ENCODE results near the gene MANEAL. TPM values are rescaled to one million over a fixed set of nuclear protein-coding genes. Genes with fewer than 3 reads are reported as not detected.
"Not testable (repeated sequence)": the region's sequence is repeated elsewhere in the genome, so short reads cannot be mapped to it uniquely, and the experiment has no call there.

Gene MANEAL
- 2.9 TPM for polyA plus RNA-seq (ENCODE audit: insufficient read length)

- DNase-seq: peak; percentile 54
These were observed at the start of gene MANEAL for GRCh38 chr1:37793773-37794371. MANEAL (plus strand) TSS chr1:37793847; CDS start chr1:37794183, 336 bp downstream.

DNA sequence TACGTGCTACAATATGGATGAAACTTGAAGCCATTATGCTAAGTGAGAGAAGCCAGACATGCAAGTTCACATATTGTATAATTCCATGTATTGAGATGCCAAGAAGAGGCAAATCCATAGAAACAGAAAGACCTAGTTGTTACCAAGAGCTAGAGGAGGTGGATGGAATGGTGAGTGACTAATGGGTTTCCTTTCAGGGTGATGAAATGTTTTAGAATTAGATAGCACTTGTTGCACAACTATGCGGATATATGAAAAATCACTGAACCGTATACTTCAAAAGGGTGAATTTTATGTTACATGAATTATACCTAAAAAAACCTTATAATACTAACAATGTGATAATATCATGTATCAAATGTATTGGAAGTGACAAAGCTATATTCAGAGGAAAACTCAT, 46.8 kb upstream of the MANEAL start:
- no peak for DNase-seq

GRCh38 chr1:37748565-37748964, 45.1 kb upstream of the MANEAL start:
- DNase-seq: no peak

DNA sequence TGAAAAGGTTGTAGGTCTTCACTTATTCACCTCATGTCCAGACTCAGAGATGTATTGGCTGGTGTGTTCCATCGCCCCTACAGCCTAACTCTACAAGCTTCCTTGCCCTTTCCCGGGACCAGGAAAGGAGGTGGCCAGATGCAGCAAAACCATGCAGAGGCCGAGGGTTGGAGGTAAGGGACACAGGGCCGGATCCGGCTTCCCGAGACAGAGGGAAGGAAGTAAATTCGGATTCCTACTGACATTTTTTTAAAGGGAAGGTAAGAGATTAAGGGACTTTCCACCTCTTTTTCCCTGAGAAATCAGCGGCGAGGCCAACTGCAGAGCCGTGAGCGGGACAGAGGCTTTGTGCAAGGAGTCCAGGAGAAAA, 41.4 kb upstream of the MANEAL start:
- no peak for DNase-seq

- DNase-seq: no peak
These were observed 40.8 kb upstream of the MANEAL start for GRCh38 chr1:37752583-37753471.

GRCh38 chr1:37753473-37754321, 40.0 kb upstream of the MANEAL start:
- no peak for DNase-seq

DNA sequence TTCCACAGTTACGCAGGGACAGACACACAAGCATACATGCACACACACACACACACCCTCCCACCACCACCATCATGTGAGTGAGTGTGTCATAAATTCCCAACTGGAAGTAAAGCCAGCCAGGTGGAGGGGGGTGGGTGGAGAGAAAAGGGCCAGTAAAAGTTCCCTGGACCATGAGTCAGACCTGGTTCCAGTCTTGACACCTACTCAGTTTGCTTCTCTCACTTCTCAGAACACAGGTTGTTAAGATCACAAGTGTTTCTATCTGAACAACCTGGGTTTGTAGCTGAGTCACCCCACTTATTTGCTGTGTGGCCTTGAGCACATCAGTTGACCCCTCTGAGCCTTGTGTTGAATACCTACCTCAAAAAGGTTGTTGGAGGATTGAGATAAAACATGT, 38.4 kb upstream of the MANEAL start:
- no peak for DNase-seq

DNA sequence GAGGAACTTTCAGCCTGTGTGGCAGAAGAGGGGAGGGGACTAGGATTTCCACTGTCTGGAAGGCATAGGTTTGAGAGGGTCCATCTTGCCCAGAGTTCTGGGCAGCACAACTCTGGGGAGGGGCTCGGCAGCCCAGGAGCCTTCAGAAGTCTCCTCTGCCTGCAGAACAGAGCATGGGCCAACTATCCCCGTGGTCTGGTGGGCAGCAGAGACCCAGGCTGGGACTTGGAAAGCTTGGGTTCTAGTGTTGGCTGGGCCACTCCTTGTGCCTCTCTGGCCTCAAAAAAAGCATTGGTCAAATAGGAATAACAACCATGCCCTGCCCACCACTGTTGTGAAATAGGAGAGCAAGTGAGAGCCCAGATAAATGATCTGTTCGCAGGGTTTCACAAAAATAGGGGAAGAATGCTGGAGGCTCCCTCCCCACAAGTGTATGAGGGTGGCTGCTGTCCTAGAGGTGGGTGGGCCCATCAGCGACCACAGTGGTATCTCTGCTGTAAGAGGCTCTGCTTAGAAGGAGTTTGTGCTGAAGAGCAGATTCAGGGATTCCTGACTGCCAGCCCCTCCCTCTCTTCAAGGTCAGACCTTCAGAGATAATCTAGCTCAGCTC, 37.6 kb upstream of the MANEAL start:
- DNase-seq: no peak

DNA sequence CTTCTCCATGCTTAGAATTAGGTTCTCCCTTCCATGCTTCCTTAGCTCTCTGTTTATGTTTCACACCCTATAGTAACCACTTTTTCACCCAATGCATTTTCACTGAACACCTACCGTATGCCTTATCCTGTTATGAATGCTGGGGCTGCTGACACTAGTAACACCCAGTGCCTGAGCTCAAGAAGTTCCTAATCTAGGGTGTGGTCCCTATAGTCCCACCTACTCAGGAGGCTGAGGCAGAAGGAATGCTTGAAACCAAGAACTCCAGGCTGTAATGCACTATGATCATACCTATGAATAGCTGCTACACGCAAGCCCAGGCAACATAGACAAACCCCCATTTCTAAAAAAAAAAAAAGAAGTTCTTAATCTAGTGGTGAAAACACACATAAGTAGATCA, 34.2 kb upstream of the MANEAL start:
- DNase-seq: no peak

- no peak for DNase-seq
These were observed 32.1 kb upstream of the MANEAL start for GRCh38 chr1:37761416-37762095.

DNA sequence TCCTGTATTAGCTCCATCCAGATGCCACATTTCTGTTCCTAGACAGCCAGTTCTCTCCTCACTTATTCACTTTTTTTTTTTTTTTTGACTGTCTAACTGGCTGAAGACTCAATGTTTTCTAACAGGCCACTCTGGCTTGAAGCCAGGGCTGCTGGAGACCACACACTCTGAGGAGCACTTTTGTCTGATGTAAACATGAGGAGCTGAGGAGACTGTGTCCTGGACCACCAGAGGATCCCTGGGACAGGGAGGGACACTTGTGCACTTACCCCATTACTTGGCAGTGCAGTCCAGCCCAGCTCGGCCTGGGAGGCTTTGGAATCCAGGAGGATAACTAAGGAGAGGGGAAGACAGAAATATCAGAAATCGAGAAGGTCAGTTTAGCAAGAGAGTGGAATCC, 31.1 kb upstream of the MANEAL start:
- DNase-seq: no peak

- no peak for DNase-seq
These were observed 29.7 kb upstream of the MANEAL start for GRCh38 chr1:37763791-37764413.

GRCh38 chr1:37764414-37764825, 29.2 kb upstream of the MANEAL start:
- DNase-seq: peak; percentile 62

GRCh38 chr1:37764888-37765441, 28.7 kb upstream of the MANEAL start, which contains the start of gene EPHA10:
EPHA10 (minus strand) TSS chr1:37765120; CDS start chr1:37765066, 54 bp downstream.
- DNase-seq: no peak

DNA sequence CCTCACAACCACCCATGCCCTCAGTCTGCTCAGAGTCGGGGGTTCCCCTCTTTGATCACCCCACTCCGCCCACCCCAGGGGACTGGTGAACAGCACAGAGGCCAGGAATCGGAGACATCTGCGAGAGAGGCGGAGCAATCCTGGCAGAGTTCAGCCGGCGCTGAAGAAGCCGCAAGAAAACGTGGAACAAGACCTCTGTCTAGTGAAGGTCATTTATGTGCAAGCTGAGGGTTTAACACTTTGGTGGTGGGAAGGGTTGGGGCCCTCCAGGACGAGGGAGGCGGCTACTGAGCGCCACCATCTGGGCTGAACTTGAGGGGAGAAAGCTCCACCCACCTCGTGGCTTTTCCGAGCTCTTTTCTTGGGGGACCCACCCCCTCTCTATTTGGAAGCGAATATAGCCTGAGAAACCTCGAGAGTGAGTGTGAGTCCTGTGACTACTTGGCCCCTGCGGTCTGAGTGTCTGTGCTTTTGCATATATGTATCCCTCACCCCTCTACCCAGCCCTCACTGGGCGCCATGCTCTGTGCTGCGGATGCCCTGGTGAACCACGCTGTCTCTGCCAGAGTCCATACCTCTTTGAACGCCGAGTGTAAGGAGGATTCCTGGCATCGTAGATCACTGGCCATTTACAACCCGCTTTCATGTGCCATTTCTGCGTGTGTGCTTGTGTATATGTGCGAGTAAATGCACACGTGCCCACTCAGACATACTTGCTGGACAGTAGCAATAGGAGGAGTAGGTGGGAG, 27.6 kb upstream of the MANEAL start:
- DNase-seq: no peak

- no peak for DNase-seq
These were observed 26.2 kb upstream of the MANEAL start for GRCh38 chr1:37767488-37767887.

DNA sequence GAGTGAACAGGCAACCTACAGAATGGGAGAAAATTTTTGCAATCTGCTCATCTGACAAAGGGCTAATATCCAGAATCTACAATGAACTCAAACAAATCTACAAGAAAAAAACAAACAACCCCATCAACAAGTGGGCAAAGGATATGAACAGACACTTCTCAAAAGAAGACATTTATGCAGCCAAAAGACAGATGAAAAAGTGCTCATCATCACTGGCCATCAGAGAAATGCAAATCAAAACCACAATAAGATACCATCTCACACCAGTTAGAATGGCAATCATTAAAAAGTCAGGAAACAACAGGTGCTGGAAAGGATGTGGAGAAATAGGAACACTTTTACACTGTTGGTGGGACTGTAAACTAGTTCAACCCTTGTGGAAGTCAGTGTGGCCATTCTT, 22.2 kb upstream of the MANEAL start:
- DNase-seq: not testable (repeated sequence)

GRCh38 chr1:37776946-37777516, 16.6 kb upstream of the MANEAL start:
- DNase-seq: no peak

DNA sequence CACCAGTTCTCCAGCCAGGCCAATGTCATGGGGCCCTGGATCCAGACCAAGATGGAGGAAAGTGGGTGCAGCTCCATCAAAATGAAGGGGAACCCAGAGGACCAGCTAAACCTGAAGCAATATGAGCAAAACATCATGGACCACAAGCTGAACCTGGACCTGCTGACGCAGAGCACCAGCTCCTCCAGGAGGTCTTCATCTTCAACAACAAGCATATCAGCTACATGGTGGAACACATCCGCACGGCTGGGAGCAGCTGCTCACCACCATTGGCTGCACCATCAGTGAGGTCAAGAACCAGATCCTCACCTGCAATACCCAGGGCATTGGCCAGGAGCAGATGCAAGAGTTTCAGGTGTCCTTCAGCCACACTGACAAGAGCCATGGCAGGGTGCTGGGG, 15.0 kb upstream of the MANEAL start:
- no peak for DNase-seq

GRCh38 chr1:37782491-37782890, 11.2 kb upstream of the MANEAL start:
- DNase-seq: no peak
